Activated naive CD8-positive, alpha-beta T cell treated with anti-CD3 and anti-CD28 coated beads, Interleukin-2, amount 50 U/mL, for 16 hours (primary cell): Measurements from ENCODE around the gene SLC25A4.

Experiments
- DNase-seq: peaks from one replicate; pipeline ENCODE4 v3.0.0-alpha.2; 2020; ENCODE audit warnings: low read depth, low spot score

The SLC25A4 gene

DNA sequence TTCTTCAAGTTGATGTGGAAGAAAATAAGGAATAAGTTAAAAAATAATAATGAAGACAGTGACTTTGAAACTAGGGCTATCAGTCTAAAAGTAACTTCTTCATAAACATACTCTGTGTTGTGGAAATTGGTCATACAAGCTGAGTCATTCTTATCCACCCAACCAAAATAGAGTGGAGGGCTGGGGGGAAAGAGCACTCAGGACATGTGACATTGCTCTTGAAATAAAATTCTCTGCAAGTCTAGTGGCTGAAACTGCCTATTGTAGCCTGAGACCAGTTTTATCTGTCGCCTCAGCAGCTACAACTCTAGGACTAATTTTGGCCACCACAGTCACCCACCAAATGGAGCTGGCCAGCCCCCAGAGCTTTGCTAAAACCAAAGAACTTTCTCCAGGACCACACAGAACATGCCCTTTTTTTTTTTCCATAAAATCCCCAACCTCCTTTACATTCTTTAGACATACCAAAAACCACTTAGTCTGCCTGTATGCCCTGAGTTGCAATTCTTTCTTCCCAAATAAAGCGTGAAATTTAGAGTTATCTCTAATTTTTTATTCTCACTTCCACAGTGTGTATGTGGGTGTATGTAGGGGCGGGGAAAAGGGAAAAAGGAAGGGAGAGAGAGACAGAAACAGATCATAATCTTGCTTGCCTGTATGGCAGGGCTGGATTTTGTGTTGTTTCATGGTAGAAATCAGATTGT lies 23.0 kb upstream of the SLC25A4 start:
- DNase-seq = no peak

DNA sequence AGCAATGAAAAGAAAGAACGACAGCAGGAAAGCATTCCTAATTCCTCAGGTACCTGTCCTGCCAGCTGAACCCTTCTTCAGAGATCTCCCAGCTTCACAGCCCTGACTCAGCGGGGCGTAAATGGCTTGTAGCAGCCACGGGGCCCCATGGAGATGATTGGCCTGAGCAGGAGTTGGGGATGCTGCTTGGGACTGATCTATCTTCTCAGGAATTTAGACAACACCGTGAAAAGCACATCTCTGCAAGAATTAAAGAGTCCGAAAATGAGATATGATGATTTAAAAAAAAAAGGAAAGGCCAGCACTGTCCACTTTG lies 22.5 kb upstream of the SLC25A4 start:
- DNase-seq = no peak

DNA sequence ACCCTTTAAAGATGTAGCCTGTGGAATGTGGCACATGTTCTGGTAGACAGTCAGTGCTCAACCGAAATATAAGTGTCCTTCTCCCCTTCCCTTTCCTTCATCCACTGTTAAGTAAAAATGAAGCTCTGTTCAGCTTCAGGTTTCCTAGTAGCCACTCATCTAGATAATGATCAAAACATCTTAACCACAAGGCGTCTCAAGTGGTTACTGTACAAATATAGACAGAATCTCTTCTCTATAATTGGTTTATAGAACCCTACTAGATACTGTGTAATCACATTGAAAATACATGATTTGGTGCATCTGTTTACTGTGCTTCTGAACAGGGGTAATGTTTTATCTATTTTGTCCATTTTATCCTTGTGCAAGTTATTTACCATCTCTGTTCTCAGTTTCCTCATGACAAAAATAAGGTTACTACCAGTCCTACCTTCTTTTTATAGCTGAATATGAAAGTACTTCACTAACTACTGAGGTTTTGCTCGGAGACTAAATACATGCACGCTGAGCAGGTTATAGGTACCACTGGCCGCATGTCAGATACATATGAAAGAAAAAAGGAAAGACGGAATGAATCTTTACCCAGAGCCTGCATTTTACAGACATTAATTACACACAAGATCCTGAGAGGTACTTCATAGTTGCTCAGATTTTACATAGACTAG lies 20.3 kb upstream of the SLC25A4 start:
- DNase-seq = no peak

DNA sequence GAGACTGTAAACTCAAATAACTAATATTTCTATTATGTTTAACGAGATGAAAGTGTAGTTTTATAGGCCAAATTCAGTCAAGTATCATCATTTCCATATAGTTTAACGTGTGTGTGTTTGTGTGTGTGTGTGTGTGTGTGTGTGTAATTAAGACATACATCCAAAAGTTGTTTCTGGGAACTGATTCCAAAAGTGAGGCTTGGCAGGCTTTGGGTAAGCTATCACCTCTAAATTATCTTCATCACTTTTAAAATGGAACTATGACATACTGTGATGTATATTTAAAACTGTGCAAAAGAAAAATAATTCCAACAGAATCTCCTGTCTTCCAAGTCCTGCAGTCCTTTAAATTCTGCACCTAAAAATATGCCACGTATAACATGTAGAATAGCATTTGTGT lies 19.1 kb upstream of the SLC25A4 start:
- DNase-seq = no peak

DNA sequence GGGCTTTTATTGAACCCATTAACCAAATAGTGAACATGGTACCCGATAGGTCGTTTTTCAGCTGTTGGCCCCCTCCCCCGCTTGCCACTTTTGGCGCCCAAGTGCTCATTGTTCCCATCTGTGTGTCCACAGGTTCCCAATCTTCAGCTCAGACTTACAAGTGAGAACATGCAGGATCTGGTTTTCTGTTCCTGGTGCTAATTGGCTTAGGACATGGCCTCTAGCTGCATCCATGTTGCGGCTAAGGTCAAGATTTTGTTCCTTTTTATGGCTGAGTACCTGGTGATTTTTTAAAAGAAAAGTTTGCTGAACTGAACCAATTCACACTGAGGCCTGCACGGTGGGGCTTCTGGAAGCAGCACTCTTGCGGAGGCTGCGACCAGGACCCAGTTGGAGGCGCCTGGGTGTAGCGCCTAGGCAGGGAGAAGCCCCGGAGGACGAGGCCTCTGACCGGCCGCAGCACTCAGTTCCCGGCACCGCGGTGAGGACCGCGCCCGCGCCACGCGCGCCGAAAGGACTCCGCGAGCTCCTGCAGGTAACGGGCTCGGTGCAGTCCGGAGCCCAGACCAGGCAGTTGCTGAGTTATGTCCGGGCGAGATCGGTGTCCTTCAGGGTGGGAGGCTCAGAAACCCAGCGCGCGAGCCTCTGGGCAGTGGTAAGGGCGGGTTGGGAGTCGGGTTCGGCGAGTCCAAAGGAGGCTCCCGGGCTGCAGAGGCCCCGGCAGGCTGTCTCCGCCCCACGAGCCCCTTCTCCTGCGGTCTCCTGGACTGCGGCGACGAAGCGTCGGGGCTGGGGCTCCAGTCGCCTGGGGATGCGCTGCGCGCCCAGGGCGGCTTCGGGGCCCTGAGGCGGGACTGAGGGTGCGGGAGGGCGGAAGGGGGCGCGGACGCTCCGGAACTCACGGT lies 15.8 kb upstream of the SLC25A4 start:
- no peak for DNase-seq

DNA sequence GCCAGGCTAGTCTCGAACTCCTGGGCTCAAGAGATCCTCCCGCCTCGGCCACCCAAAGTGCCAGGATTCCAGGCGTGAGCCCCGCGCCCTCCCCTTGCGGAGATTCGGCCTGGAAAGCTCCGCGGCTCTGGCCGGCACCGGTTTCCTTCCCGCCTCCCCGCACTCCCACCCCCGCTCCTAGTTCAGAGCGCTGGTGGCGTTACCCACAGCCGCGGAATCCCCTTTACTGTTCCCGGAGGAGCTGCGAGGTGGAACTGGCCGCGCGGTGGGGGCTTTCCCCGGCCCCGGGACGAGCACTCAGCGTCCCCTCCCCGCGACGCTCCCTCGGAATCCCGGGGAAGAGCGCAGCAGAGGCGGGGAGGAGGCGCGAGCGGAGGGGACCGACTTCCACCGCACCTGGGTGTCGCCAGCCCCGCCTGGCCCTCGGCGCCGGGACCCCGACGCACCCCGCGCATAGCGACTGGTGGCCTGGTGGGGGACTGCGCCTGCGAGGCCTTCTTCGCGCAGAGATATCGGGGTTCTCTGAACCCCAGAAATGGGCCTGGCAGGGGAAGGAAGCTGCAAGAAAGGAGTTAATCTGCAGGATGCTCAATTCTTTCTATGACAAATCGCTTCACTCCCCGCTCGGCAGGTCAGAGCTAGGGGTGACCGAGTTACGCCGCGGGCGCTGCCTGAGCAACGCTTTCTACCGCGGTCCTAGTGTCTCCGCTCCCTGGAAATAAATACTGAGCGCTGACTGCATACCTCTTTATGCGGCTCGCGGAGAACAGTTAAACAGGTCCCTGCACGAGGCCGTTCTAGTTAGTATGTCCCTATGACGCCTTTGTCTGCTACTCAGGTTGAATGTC lies 14.6 kb upstream of the SLC25A4 start:
- no peak for DNase-seq

DNA sequence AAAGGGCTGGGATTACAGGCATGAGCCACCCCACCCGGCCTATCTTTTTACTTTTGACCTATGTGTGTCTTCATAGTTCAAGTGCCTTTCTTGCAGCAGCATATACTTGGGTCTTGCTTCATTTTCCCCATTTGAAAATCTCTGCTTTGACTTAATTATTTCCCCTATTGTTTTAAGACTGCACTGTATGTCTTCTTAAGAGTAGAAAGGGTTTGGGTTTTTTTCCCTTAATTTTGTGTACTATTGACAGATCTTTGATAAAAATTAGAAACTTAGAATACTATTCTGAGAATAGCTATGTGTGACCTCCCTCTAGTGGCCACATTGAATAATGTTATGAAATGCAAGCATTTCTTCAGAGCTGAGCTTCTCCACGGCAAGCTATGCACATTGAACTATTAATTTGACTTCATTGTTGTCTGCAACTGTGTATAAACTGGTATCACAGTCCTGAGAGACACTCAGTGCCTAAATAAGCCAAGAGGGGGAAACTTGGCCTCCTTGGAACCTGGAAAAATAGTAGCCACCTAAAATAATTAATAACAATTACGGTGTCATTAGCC lies 8.7 kb upstream of the SLC25A4 start:
- no peak for DNase-seq

DNA sequence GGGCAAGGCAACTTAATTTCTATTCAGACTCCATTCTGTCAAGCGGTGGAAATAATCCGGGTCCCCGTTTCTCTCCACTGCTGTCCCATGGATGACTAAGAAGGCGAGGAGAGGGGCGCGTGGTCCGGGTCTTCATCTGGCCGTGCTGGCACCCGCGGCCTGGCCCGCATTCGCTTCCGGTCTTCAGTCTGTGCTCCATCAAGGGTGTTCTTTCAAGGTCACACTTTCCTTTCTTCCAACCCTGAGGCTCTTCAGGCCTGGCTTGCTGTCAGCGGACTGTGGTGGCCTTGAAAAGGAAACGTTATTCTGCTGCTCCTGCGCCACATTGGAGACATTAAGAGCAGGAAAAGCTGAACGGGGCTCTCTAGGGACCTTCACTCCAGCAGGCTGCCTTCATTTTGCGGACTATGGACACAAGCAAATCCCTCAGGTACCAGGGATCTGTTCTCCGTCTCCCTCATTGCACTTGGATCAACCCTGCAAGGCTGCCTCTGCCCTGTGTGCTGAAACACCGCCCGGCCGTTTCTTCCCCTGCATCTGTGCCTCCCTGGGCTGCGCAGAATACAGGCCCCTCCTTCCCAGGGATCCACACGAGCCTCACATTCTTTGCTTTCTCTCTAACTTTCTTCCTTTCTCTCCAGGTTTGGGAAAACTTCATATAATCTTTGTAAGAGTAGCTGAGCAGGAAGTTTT lies 5.7 kb upstream of the SLC25A4 start:
- DNase-seq = no peak

DNA sequence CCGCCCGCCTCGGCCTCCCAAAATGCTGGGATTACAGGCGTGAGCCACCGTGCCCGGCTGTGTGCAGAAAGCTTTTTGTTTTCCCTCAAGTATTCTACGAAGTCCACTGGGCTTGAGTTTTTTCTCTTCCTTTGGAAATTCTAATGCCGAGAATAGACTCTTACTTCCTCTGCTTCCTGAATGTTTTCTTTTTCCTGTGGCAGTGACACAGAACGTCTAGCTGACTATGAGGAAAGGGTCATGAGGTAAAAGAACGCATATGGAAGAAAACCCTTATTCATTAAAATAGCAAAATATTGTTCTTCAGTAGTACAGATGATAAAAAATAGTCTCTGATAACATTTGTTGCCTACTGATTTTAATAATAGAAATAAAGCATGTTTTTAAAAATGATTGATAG lies 4.9 kb upstream of the SLC25A4 start:
- no peak for DNase-seq

DNA sequence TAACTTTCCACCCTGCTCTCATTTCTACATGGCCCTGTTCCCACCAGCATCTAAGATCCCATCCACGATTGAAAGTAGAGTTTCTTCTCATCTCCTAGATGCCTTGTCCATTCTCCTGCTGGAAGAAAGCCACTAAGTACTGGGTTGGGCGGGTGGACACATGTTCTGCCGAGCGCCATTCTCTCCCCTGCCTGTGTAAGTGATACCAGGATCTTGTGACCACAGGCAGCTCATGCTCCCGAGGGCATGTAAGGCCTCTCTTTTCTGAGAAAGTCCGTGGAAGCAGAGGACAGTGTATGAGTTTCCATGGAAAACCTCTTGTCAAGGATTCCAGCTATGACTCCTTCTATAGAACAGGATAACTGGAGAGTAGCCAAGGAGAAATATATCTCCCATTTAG lies 3.3 kb upstream of the SLC25A4 start:
- no peak for DNase-seq

DNA sequence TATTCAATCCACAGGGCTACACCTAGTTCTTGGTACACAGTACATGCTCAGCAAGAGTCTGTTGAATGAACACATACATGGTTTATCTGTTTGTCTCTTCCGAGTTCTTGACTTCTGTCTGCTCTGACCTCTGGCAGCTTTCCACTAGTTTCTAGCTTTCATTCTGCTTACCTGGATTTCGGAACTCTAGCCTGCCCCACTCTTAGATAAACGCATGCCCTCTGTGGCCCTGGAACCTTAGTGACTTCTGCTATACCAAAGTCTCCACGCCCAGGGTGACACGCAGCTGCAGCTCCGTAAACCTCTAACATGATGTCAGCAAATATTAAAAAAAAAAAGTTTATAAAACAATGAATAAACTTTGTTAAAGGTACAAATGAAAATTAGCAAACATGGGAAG lies 1.3 kb upstream of the SLC25A4 start:
- no peak for DNase-seq

DNA sequence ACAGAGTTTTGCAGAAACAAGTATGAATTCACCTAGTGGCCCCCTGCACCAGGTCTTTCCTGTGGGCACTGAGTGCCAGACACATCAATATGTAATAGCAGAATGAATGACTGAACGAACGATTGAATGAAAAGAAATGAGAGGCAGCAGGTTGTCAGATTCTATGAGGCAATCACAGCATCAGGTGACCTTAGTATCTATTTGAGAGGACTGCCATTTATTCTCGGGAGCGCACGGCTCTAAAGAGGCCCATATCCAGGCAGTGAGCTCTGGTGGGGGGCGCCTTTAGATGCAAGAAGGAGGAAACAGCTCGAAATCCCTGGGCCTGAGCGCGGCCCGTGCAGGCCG lies 528 bp upstream of the SLC25A4 start:
- no peak for DNase-seq

DNA sequence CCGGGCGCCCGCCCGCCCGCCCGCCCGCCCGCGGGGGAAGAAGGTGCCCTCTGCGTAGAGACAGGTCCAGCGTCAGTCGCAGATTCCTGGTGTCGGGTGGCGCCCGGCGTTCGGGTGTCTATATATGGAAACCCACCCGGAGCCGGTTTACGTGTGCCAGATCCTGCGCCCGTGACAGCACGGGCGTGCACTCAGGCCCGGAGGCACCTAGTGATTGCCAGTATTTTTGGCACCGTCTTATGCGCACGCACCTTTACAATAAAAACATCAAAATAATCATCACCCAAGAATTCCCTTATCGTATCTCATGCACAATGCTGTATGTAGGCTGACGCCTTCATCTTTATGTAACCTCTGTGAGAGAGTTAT lies 519 bp downstream of the SLC25A4 start:
- no peak for DNase-seq

DNA sequence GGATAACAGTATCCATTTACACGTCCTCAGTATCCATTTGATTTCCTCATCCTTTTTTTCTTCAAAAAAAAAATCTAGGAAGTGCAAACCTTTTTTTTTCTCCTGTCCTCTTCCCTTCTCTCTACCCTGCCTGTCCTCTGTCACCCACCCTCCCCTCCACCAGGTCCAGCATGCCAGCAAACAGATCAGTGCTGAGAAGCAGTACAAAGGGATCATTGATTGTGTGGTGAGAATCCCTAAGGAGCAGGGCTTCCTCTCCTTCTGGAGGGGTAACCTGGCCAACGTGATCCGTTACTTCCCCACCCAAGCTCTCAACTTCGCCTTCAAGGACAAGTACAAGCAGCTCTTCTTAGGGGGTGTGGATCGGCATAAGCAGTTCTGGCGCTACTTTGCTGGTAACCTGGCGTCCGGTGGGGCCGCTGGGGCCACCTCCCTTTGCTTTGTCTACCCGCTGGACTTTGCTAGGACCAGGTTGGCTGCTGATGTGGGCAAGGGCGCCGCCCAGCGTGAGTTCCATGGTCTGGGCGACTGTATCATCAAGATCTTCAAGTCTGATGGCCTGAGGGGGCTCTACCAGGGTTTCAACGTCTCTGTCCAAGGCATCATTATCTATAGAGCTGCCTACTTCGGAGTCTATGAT lies 1.7 kb downstream of the SLC25A4 start:
- DNase-seq = no peak

DNA sequence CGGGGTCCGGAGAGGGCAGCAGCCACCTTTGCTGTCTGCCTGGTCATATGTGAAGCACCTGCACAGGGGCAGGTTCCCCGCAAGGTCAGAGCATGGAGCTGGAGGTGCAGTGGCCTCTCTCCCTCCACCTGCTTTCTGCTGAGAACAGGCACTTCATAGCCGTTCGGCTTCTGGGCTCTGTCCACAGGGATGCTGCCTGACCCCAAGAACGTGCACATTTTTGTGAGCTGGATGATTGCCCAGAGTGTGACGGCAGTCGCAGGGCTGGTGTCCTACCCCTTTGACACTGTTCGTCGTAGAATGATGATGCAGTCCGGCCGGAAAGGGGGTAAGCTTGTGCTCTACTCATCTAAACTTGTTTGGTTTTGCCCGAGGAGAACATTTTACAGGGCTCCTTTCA lies 2.5 kb downstream of the SLC25A4 start:
- no peak for DNase-seq

DNA sequence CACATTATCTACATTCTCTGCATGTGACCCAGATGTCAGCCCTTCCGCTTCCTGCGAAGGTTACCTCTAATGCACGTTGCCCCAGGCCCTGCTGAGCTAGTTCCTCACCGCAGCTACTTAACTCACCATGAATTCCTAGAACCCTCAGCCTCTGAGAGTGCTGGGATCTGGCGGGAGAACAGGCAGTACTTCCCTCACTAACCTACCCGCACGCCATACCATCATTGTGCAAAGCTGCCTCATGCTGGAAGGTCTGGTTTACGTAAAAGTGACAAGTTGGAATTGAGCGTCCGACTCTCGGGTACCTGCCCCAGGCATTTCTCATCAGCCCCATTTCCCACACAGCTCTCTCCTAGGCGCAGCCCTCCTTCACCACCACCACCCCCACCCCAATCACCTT lies 6.3 kb downstream of the SLC25A4 start:
- DNase-seq = no peak

DNA sequence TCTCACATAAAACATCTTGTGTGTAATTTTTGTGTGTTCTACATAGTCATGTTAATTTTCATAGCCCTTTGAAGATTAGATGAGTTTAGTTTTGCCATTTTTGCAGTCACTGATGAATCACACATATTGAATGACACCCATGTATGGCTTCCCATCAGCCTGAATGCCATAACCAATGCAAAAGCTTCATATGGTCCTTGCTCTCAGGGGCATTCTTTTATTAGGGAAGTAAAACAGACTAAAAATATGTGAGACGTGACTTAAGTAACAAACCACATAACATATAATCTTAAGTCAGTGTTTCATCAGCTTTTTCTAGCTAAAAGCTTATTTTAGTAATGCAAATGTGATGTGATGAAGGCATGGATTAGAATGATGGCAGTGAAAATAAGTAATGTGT lies 8.2 kb downstream of the SLC25A4 start:
- DNase-seq = no peak

DNA sequence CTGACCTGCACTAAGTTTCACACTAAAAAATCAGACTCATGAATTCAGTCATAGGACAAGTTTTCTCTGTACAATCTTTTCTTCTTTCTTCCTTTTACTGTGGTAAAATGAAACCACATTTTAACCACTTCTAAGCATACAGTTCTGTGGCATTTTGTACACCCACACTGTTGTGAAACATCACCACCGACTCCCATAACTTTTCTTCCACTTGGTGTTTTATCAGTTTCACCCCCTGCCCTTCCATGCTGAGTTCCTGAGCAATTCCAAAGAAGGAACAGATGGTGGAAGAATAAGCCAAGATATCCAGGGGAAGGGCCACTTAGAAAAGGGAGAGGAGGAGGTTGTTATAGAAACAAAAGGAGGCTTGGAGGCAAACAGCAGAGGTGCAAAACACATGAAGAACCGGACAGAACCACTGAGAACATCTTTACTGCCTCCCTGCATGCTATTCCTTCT lies 22.6 kb downstream of the SLC25A4 start:
- no peak for DNase-seq

DNA sequence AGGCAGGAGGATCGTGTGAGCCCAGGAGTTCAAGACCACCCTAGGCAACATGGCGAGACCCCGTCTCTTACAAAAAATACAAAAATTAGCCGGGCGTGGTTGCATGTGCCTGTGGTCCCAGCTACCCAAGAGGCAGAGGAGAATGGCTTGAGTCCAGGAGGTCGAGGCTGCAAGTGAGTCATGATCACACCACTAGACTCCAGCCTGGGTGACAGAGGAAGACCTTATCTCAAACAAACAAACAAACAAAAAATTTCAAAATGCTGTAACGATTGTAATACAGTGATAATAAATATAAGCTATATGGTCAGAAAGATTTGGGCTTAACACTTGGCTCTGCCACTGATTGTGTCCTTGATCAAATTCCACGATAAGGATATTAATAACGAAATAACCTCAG lies 24.2 kb downstream of the SLC25A4 start:
- no peak for DNase-seq

DNA sequence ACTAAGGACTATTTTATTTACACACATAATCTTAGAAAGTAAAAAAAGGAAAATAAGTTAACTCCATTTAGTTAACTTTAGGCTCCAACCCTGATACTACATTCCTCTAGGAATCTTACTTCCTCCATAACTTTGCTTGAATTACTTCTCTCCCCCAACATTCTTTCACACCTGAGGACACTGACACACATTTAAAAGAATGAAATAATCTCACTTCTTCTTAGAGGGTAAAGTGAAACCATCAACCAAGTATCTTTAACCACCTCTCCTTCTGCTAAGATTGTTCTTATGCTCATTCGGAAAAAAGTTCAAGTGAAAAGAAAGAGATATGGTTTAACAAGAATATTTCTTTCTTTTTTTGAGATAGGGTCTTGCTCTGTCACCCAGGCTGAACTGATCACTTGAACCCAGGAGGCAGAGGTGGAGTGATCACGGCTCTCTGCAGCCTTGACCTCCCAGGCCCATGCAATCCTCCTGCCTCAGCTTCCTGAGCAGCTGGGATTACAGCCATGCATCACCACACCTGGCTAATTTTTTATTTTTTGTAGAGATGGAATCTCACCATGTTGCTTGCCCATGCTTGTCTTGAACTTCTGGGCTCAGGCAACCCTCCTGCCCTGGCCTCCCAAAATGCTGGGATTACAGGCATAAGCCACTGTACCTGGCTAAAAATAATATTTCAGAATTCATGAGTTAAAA lies 28.5 kb downstream of the SLC25A4 start:
- no peak for DNase-seq
